ENCODE data around the gene TMC6.
"Not testable (repeated sequence)": the region's sequence is repeated elsewhere in the genome, so short reads cannot be mapped to it uniquely, and the experiment has no call there.

TMC6 gene

GRCh38 chr17:78154903-78155811 is 26.6 kb upstream of the TMC6 start:
- no peak for DNase-seq

GRCh38 chr17:78151514-78152008 is 23.0 kb upstream of the TMC6 start:
- no peak for DNase-seq

- DNase-seq, result no peak
Observed at GRCh38 chr17:78148286-78149016, 19.9 kb upstream of the TMC6 start.

GRCh38 chr17:78147315-78147998 is 18.9 kb upstream of the TMC6 start:
- DNase-seq, result no peak

- DNase-seq, result no peak
Observed at GRCh38 chr17:78146881-78147280, 18.3 kb upstream of the TMC6 start.

GRCh38 chr17:78146471-78146869 is 17.9 kb upstream of the TMC6 start:
- no peak for DNase-seq

- no peak for DNase-seq
Observed at GRCh38 chr17:78144736-78145641, 16.4 kb upstream of the TMC6 start.

- no peak for DNase-seq
Observed at GRCh38 chr17:78144147-78144719, 15.7 kb upstream of the TMC6 start.

- no peak for DNase-seq
Observed at GRCh38 chr17:78143214-78144146, 14.9 kb upstream of the TMC6 start.

GRCh38 chr17:78142119-78142861 is 13.7 kb upstream of the TMC6 start:
- DNase-seq, result no peak

- DNase-seq, result no peak
Observed at GRCh38 chr17:78141437-78142118, 13.0 kb upstream of the TMC6 start.

GRCh38 chr17:78140169-78141051 is 11.9 kb upstream of the TMC6 start:
- no peak for DNase-seq

GRCh38 chr17:78139861-78140168 is 11.3 kb upstream of the TMC6 start:
- not testable (repeated sequence) for DNase-seq

- DNase-seq, result no peak
Observed at GRCh38 chr17:78138204-78139060, 9.9 kb upstream of the TMC6 start.

GRCh38 chr17:78137392-78138203 is 9.0 kb upstream of the TMC6 start:
- no peak for DNase-seq

- DNase-seq, result no peak
Observed at GRCh38 chr17:78135858-78136500, 7.4 kb upstream of the TMC6 start.

All from cerebellar nuclear complex (tissue), 1 donor.